H1 (cell line): ENCODE data around the gene SLC38A5. TPM values are rescaled to one million over a fixed set of nuclear protein-coding genes. Genes with fewer than 3 reads are reported as not detected.

Source experiments
- CTCF ChIA-PET: fragments of 300-600 bp; sonication (Branson Sonifier 250); formaldehyde crosslinking; loops from one replicate; lab custom pipeline; 2021; ENCODE audit not compliant: partially characterized antibody; lab: Charles Lee
- POLR2A ChIA-PET: fragments of 300-600 bp; sonication (Branson Sonifier 250); formaldehyde crosslinking; loops from one replicate; lab custom pipeline; 2021; ENCODE audit warnings: inconsistent platforms; ENCODE audit not compliant: partially characterized antibody; lab: Charles Lee
- DNase-seq, 2 experiments: peaks; one replicate each; pipeline versions ENCODE4 v3.0.0 to v3.0.0-alpha.2; 2010 to 2022; ENCODE audit warnings: low spot score in 2 of 2, low read depth in 1 of 2, mixed read lengths in 1 of 2
- FAIRE-seq: peaks from 2 replicates; lab custom pipeline; 2011; peaks lifted over from hg19 to GRCh38; lab: Jason Lieb, UNC
- H2AFZ ChIP-seq: 2 replicates; pipeline ENCODE4 v1.8.1; 2012; ENCODE audit warnings: low read length, inconsistent platforms
- H2AK5ac ChIP-seq: 2 replicates; pipeline ENCODE4 v1.6.1; 2013; ENCODE audit warnings: low read depth, low read length
- H2BK120ac ChIP-seq: replicated peaks from 2 replicates; pipeline ENCODE3; 2013; ENCODE audit warnings: low read depth, low read length, inconsistent platforms
- H2BK12ac ChIP-seq: 2 replicates; pipeline ENCODE4 v1.6.1; 2013; ENCODE audit warnings: low read depth, low read length
- H2BK15ac ChIP-seq: 2 replicates; pipeline ENCODE4 v1.6.1; 2013; ENCODE audit warnings: low read length
- H2BK20ac ChIP-seq: 2 replicates; pipeline ENCODE4 v1.6.1; 2013; ENCODE audit warnings: low read length
- H2BK5ac ChIP-seq: 2 replicates; pipeline ENCODE4 v1.6.1; 2013; ENCODE audit warnings: low read depth, low read length
- H3K14ac ChIP-seq: 2 replicates; pipeline ENCODE4 v1.6.1; 2013; ENCODE audit warnings: inconsistent platforms; ENCODE audit not compliant: insufficient read length
- H3K18ac ChIP-seq: 2 replicates; pipeline ENCODE4 v1.6.1; 2013; ENCODE audit warnings: low read length; ENCODE audit errors: extremely low read depth
- H3K23ac ChIP-seq: 2 replicates; pipeline ENCODE4 v1.6.1; 2013; ENCODE audit warnings: inconsistent platforms; ENCODE audit not compliant: insufficient read length
- H3K23me2 ChIP-seq: 2 replicates; pipeline ENCODE4 v1.6.1; 2013; ENCODE audit warnings: low read depth, low read length
- H3K27ac ChIP-seq: 2 replicates; pipeline ENCODE4 v1.6.1; 2011; ENCODE audit warnings: low read depth, low read length, inconsistent platforms
- H3K27me3 ChIP-seq, 4 experiments: replicated peaks in 1 of 4; 1 replicate in 1 of 4; 2 replicates in 3 of 4; pipeline versions ENCODE4 v1.6.1 to v1.8.1; 2011 to 2013; ENCODE audit warnings: low read length in 3 of 4, mild to moderate bottlenecking in 3 of 4, inconsistent platforms in 2 of 4, mixed read lengths in 2 of 4, moderate library complexity in 1 of 4; ENCODE audit not compliant: control insufficient read depth in 3 of 4, insufficient read depth in 3 of 4; ENCODE audit errors: extremely low read depth in 1 of 4
- H3K36me3 ChIP-seq, 4 experiments: 2 replicates each; pipeline versions ENCODE4 v1.6.1 to v1.8.1; 2011 to 2013; ENCODE audit warnings: mild to moderate bottlenecking in 4 of 4, low read length in 3 of 4, moderate library complexity in 2 of 4, control low read depth in 1 of 4, inconsistent platforms in 1 of 4; ENCODE audit not compliant: insufficient read depth in 4 of 4, control insufficient read depth in 2 of 4
- H3K4ac ChIP-seq: replicated peaks from 2 replicates; pipeline ENCODE3; 2013; ENCODE audit warnings: low read length, low read depth, mixed read lengths, inconsistent platforms; ENCODE audit not compliant: insufficient read length
- H3K4me1 ChIP-seq, 4 experiments: replicated peaks in 1 of 4; 1 replicate in 1 of 4; 2 replicates in 3 of 4; pipeline versions ENCODE4 v1.6.1 to v1.8.1; 2011 to 2013; ENCODE audit warnings: low read length in 3 of 4, inconsistent platforms in 2 of 4, mixed read lengths in 1 of 4; ENCODE audit not compliant: insufficient read depth in 4 of 4, control insufficient read depth in 3 of 4
- H3K4me2 ChIP-seq, 2 experiments: 2 replicates each; pipeline versions ENCODE4 v1.6.1 to v1.8.1; 2011 to 2013; ENCODE audit warnings: low read depth in 2 of 2, low read length in 2 of 2, control low read depth in 1 of 2, inconsistent platforms in 1 of 2, mild to moderate bottlenecking in 1 of 2; ENCODE audit not compliant: insufficient read depth in 1 of 2
- H3K4me3 ChIP-seq, 4 experiments: fragments of 200-600, 300-600 bp in 1 of 4; sonication (generic), shearing (Covaris generic), sonication (Bioruptor Twin) in 1 of 4; 2 replicates each; pipeline versions ENCODE4 v1.5.1 to v1.8.1; 2011 to 2016; ENCODE audit warnings: low read length in 4 of 4, low read depth in 3 of 4, control low read depth in 2 of 4, inconsistent platforms in 2 of 4, mild to moderate bottlenecking in 2 of 4, mixed read lengths in 1 of 4, moderate library complexity in 1 of 4; ENCODE audit not compliant: insufficient read depth in 2 of 4; ENCODE audit errors: extremely low read depth in 1 of 4
- H3K56ac ChIP-seq: replicated peaks from 2 replicates; pipeline ENCODE3; 2013; ENCODE audit warnings: low read depth, mild to moderate bottlenecking, mixed read lengths, low read length, inconsistent platforms; ENCODE audit not compliant: insufficient read length
- H3K79me1 ChIP-seq: 2 replicates; pipeline ENCODE4 v1.6.1; 2013; ENCODE audit warnings: low read depth, low read length, control low read depth
- H3K79me2 ChIP-seq, 2 experiments: 2 replicates each; pipeline versions ENCODE4 v1.6.1 to v1.8.1; 2012 to 2013; ENCODE audit warnings: low read length in 2 of 2, mild to moderate bottlenecking in 2 of 2, inconsistent platforms in 1 of 2; ENCODE audit not compliant: insufficient read depth in 2 of 2, control insufficient read depth in 1 of 2
- H3K9ac ChIP-seq, 4 experiments: replicated peaks in 1 of 4; 1 replicate in 1 of 4; 2 replicates in 3 of 4; pipeline versions ENCODE4 v1.6.1 to v1.8.1; 2011 to 2013; ENCODE audit warnings: low read depth in 3 of 4, low read length in 3 of 4, control low read depth in 2 of 4, mild to moderate bottlenecking in 2 of 4, moderate library complexity in 2 of 4, inconsistent platforms in 1 of 4; ENCODE audit errors: extremely low read depth in 1 of 4
- H3K9me3 ChIP-seq, 2 experiments: 2 replicates each; pipeline versions ENCODE4 v1.6.1 to v1.8.1; 2012 to 2013; ENCODE audit warnings: mild to moderate bottlenecking in 2 of 2, moderate library complexity in 2 of 2, control low read depth in 1 of 2, inconsistent platforms in 1 of 2, low read depth in 1 of 2, low read length in 1 of 2, mixed read lengths in 1 of 2; ENCODE audit not compliant: insufficient read depth in 2 of 2
- H4K20me1 ChIP-seq, 2 experiments: replicated peaks in 1 of 2; 2 replicates each; pipeline versions ENCODE3 to v1.8.1; 2011 to 2013; ENCODE audit warnings: inconsistent platforms in 2 of 2, low read length in 2 of 2, mild to moderate bottlenecking in 1 of 2; ENCODE audit not compliant: insufficient read depth in 2 of 2, control insufficient read depth in 1 of 2
- H4K5ac ChIP-seq: 2 replicates; pipeline ENCODE4 v1.6.1; 2013; ENCODE audit warnings: low read length, low read depth, mixed read lengths, inconsistent platforms; ENCODE audit not compliant: insufficient read length
- H4K8ac ChIP-seq: 2 replicates; pipeline ENCODE4 v1.8.0; 2013; ENCODE audit warnings: mild to moderate bottlenecking, moderate library complexity, low read length, inconsistent platforms; ENCODE audit not compliant: insufficient read depth; ENCODE audit errors: extremely low read depth
- H4K91ac ChIP-seq: replicated peaks from 2 replicates; pipeline ENCODE3; 2013; ENCODE audit warnings: low read length, mixed read lengths, inconsistent platforms; ENCODE audit not compliant: insufficient read length
- ASH2L ChIP-seq: fragments of 200-600, 300-600 bp; sonication (generic); IDR thresholded peaks from one replicate; pipeline ENCODE4 v1.7.1; 2017; ENCODE audit warnings: low read length
- CHD1 ChIP-seq: IDR thresholded peaks from 2 replicates; pipeline ENCODE4 v1.6.1; 2012; ENCODE audit warnings: low read depth, low read length, improper control_type of control experiment
- CTBP2 ChIP-seq: IDR thresholded peaks from 2 replicates; pipeline ENCODE4 v1.7.0; 2011; ENCODE audit warnings: borderline replicate concordance, mild to moderate bottlenecking, moderate library complexity, mixed read lengths, low read length; ENCODE audit not compliant: insufficient read depth, insufficient read length
- GABPA ChIP-seq: IDR thresholded peaks from 2 replicates; pipeline ENCODE4 v1.6.1; 2011; ENCODE audit warnings: mild to moderate bottlenecking, low read length, moderate library complexity, borderline replicate concordance; ENCODE audit not compliant: insufficient read depth
- KDM1A ChIP-seq: fragments of 200-600, 300-600 bp; sonication (generic); IDR thresholded peaks from 2 replicates; pipeline ENCODE4 v1.7.1; 2016; ENCODE audit warnings: mild to moderate bottlenecking, low read length, borderline replicate concordance
- KDM4A ChIP-seq: IDR thresholded peaks from one replicate; pipeline ENCODE4 v1.7.1; 2012; ENCODE audit warnings: low read depth, mild to moderate bottlenecking, moderate library complexity, low read length, inconsistent platforms; ENCODE audit not compliant: severe bottlenecking
- KDM5A ChIP-seq: fragments of 200-600 bp; IDR thresholded peaks from 2 replicates; pipeline ENCODE4 v1.7.1; 2012; ENCODE audit warnings: mild to moderate bottlenecking, low read length, inconsistent platforms, mixed read lengths
- SAP30 ChIP-seq: fragments of 300-600 bp; sonication (generic); IDR thresholded peaks from 2 replicates; pipeline ENCODE4 v1.7.1; 2012; ENCODE audit warnings: low read length, moderate library complexity, mild to moderate bottlenecking, inconsistent platforms; ENCODE audit not compliant: insufficient read depth, insufficient replicate concordance
- SIRT6 ChIP-seq: IDR thresholded peaks from one replicate; pipeline ENCODE4 v1.7.1; 2012; ENCODE audit warnings: low read length, inconsistent platforms
- TBP ChIP-seq: IDR thresholded peaks from 2 replicates; pipeline ENCODE4 v1.6.1; 2011; ENCODE audit warnings: low read depth, low read length, improper control_type of control experiment
- WGBS, 2 experiments: shearing (Covaris generic) in 1 of 2; methylation state at CpG; one replicate each; pipeline versions ENCODE4 v1.1.6 to v1.1.7; 2013 to 2015; ENCODE audit warnings: low lambda C conversion rate in 2 of 2, mixed read lengths in 2 of 2, inconsistent platforms in 1 of 2, low coverage in 1 of 2, missing lambda C conversion rate in 1 of 2; ENCODE audit not compliant: insufficient replicate concordance in 2 of 2, insufficient coverage in 1 of 2, insufficient read length in 1 of 2; ENCODE audit errors: extremely low coverage in 1 of 2, missing lambda C conversion rate in 1 of 2; 5-methylcytosine and 5-hydroxymethylcytosine counted together
- polyA plus RNA-seq, 7 experiments: library from polyadenylated mRNA; depleted of rRNA in 3 of 7; stranded (reverse) in 5 of 7; unstranded in 2 of 7; fragments of >200 nt in 5 of 7; fragments of 200-250 nt in 2 of 7; gene quantifications; 1 replicate in 5 of 7; 2 replicates in 1 of 7; 4 replicates in 1 of 7; pipeline versions ENCODE4 v1.2.1 to v1.2.3, GENCODE V29; 2011 to 2013; ENCODE audit warnings: missing spikeins in 2 of 7, mixed read lengths in 2 of 7
- total RNA-seq: library from RNA; stranded (reverse); fragmentation: NEBNext Ultra II Directional; extraction: Animal tissue kit (Norgen Biotek cat#: 25700); gene quantifications from 2 replicates; pipeline ENCODE4 v1.2.1, GENCODE V29; 2021
- TF ChIP-seq, protein P1 (sequence below), 3 experiments: IDR thresholded peaks; 1 replicate in 2 of 3; 2 replicates in 1 of 3; pipeline versions ENCODE4 v1.5.1 to v1.6.1; 2011; ENCODE audit warnings: low read length in 3 of 3, mild to moderate bottlenecking in 3 of 3, inconsistent platforms in 2 of 3, low read depth in 1 of 3, moderate library complexity in 1 of 3; ENCODE audit not compliant: insufficient read depth in 1 of 3; ENCODE audit errors: control extremely low read depth in 1 of 3

SLC38A5 gene
- total and polyA plus RNA-seq, 2 of the 8 experiments (the other 6 are each of a cell fraction or from before 2014, with no cell fraction given): 70.9 to 106 TPM

DNA sequence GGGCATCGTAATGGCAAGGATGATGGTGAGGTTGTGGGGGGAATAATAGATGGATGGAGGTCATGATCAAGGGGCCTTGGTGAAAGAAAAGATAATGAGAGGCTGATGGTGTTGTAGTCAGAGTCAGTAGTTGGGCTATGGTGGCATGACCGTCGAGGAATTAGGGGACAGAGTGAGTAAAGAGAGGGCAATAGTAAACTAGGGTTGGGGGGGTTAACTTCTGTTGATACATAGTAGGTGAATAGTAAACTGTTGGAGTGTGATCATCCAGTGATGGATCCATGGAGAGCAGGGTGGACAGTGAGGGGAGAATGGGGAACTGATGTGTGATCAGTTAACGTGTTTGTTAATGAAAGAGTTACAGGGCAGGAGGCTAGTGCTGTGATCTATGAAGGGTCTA, 6.9 kb upstream of the SLC38A5 start:
- Histone ChIP-seq H3K36me3 (peaks cover 0 to 12% (median 0%) of the 10 kb centered on the region in 4 experiments; a peak in 2 of 8 replicates), H3K9me3 (no peaks in the 10 kb centered on the region), H4K20me1 (peaks cover 0 to 7% of the 10 kb centered on the region in 2 experiments), H3K4ac (no peak overlapping the region), H4K8ac (no peak overlapping the region), H4K91ac (no peak overlapping the region), H2BK5ac (no peak overlapping the region), H3K4me3 (peak overlapping the region; percentile 74 to 93 (median 82)), H3K27ac (no peak overlapping the region), H3K4me2 (peak overlapping the region; percentile 74 to 77), H3K56ac (no peak overlapping the region), H3K79me2 (peaks cover 0 to 24% of the 10 kb centered on the region in 2 experiments; a peak in 2 of 4 replicates), H3K79me1 (no peaks in the 10 kb centered on the region), H3K27me3 (no peaks in the 10 kb centered on the region), H2AFZ (no peak overlapping the region), H3K23ac (no peak overlapping the region), H2BK12ac (no peak overlapping the region), H3K14ac (no peak overlapping the region), H2BK120ac (no peak overlapping the region), H3K4me1 (peaks cover 3 to 15% (median 8%) of the 10 kb centered on the region in 4 experiments), H2AK5ac (no peak overlapping the region), H3K23me2 (peaks cover 3% of the 10 kb centered on the region; the same call in 1 of the 2 replicates), H3K9ac (peak overlapping the region in 3 of 4 experiments; percentile 14 to 60 (median 22); a peak in 2 of 7 replicates), H2BK20ac (no peak overlapping the region), H4K5ac (no peak overlapping the region), H3K18ac (no peak overlapping the region), H2BK15ac (no peak overlapping the region)
- FAIRE-seq: no peak
- ChIA-PET CTCF (no interaction called here), POLR2A (interaction anchor here (2.4 kb wide), 1 partner anchor 16 kb away, joined by 5 read pairs; no protein-coding TSS in a partner anchor)
- 68 to 100% methylated on average over 1 to 4 of the region's 4 CpGs for WGBS, 2 experiments
- DNase-seq: no peak
- TF ChIP-seq KDM1A: no peak
- no peak for TF ChIP-seq KDM4A
- no peak for TF ChIP-seq SAP30
- no peak for TF ChIP-seq CTBP2
- TF ChIP-seq CHD1: no peak
- TF ChIP-seq, protein P1, sequence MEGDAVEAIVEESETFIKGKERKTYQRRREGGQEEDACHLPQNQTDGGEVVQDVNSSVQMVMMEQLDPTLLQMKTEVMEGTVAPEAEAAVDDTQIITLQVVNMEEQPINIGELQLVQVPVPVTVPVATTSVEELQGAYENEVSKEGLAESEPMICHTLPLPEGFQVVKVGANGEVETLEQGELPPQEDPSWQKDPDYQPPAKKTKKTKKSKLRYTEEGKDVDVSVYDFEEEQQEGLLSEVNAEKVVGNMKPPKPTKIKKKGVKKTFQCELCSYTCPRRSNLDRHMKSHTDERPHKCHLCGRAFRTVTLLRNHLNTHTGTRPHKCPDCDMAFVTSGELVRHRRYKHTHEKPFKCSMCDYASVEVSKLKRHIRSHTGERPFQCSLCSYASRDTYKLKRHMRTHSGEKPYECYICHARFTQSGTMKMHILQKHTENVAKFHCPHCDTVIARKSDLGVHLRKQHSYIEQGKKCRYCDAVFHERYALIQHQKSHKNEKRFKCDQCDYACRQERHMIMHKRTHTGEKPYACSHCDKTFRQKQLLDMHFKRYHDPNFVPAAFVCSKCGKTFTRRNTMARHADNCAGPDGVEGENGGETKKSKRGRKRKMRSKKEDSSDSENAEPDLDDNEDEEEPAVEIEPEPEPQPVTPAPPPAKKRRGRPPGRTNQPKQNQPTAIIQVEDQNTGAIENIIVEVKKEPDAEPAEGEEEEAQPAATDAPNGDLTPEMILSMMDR (IDR thresholded peaks at IDR 0.05; ENCODE audit: control extremely low read depth in 1 of 3, insufficient read depth in 1 of 3, low read depth in 1 of 3, low read length in 3 of 3): no peak
- no peak for TF ChIP-seq KDM5A
- no peak for TF ChIP-seq GABPA
- TF ChIP-seq TBP: no peak
- no peak for TF ChIP-seq SIRT6
- no peak for TF ChIP-seq ASH2L
